HG03575 (cell line): ENCODE data around the gene PLXNA1.

ENCODE experiments used
- ATAC-seq: cut with Tn5 transposase; IDR thresholded peaks from one replicate; pipeline ENCODE4 v1.9.1; 2021; ENCODE audit not compliant: unreplicated experiment, insufficient number of reproducible peaks, low FRiP score; ENCODE audit errors: extremely low read depth

The PLXNA1 gene

GRCh38 chr3:127011270-127011992, 28.5 kb downstream of the PLXNA1 start:
- no peak for ATAC-seq

- ATAC-seq = no peak
Observed at GRCh38 chr3:127012091-127012490, 29.2 kb downstream of the PLXNA1 start.

- ATAC-seq = no peak
Observed at GRCh38 chr3:127013181-127013580, 30.3 kb downstream of the PLXNA1 start.

GRCh38 chr3:127013758-127014535, 31.0 kb downstream of the PLXNA1 start:
- no peak for ATAC-seq

GRCh38 chr3:127014536-127015281, 31.8 kb downstream of the PLXNA1 start:
- no peak for ATAC-seq

GRCh38 chr3:127015282-127016042, 32.5 kb downstream of the PLXNA1 start:
- no peak for ATAC-seq

GRCh38 chr3:127016043-127016343, 33.1 kb downstream of the PLXNA1 start:
- ATAC-seq = no peak

- ATAC-seq = no peak
Observed at GRCh38 chr3:127016461-127016860, 33.5 kb downstream of the PLXNA1 start.

GRCh38 chr3:127017229-127017628, 34.3 kb downstream of the PLXNA1 start:
- ATAC-seq = no peak

GRCh38 chr3:127017781-127018180, 34.9 kb downstream of the PLXNA1 start:
- ATAC-seq = no peak

GRCh38 chr3:127018306-127018828, 35.5 kb downstream of the PLXNA1 start:
- no peak for ATAC-seq

GRCh38 chr3:127019449-127019848, 36.5 kb downstream of the PLXNA1 start:
- ATAC-seq = no peak

GRCh38 chr3:127020543-127020942, 37.6 kb downstream of the PLXNA1 start:
- ATAC-seq = no peak

GRCh38 chr3:127022849-127023248, 39.9 kb downstream of the PLXNA1 start:
- ATAC-seq = no peak

GRCh38 chr3:127025456-127025855, 42.5 kb downstream of the PLXNA1 start:
- no peak for ATAC-seq

- ATAC-seq = no peak
Observed at GRCh38 chr3:127026036-127026435, 43.1 kb downstream of the PLXNA1 start.

- no peak for ATAC-seq
Observed at GRCh38 chr3:127026661-127027060, 43.7 kb downstream of the PLXNA1 start.

GRCh38 chr3:127027061-127027735, 44.3 kb downstream of the PLXNA1 start:
- no peak for ATAC-seq
